WTC11 (cell line): ENCODE data around the gene HS3ST3A1.

ENCODE experiments used
- CREB1 ChIP-seq: sonication (generic); formaldehyde crosslinking; IDR thresholded peaks from 2 replicates; pipeline ENCODE4 v1.8.0; 2023; ENCODE audit warnings: mild to moderate bottlenecking, missing genetic modification reagents
- EMX1 ChIP-seq: fragments of 250-450 bp; sonication (Bioruptor Pico); IDR thresholded peaks from 2 replicates; pipeline ENCODE4 v1.8.0; 2021; ENCODE audit warnings: mild to moderate bottlenecking
- ESRRA ChIP-seq: sonication (generic); formaldehyde crosslinking; IDR thresholded peaks from 2 replicates; pipeline ENCODE4 v1.8.1; 2022; ENCODE audit warnings: mild to moderate bottlenecking, missing genetic modification reagents, borderline replicate concordance
- JUN ChIP-seq: sonication (generic); formaldehyde crosslinking; IDR thresholded peaks from 2 replicates; pipeline ENCODE4 v1.8.0; 2023; ENCODE audit warnings: mild to moderate bottlenecking, missing genetic modification reagents
- NFATC4 ChIP-seq: fragments of 250-450 bp; sonication (Bioruptor Pico); IDR thresholded peaks from 2 replicates; pipeline ENCODE4 v1.9.0; 2021; ENCODE audit warnings: mild to moderate bottlenecking
- NR1H2 ChIP-seq: sonication (generic); formaldehyde crosslinking; IDR thresholded peaks from 2 replicates; pipeline ENCODE4 v1.9.0; 2021; ENCODE audit warnings: mild to moderate bottlenecking, moderate library complexity, missing genetic modification reagents
- NR2C2 ChIP-seq: sonication (generic); formaldehyde crosslinking; IDR thresholded peaks from 2 replicates; pipeline ENCODE4 v1.8.0; 2022; ENCODE audit warnings: mild to moderate bottlenecking, missing genetic modification reagents
- TP53 ChIP-seq: sonication (generic); formaldehyde crosslinking; IDR thresholded peaks from 2 replicates; pipeline ENCODE4 v1.8.1; 2023; ENCODE audit warnings: mild to moderate bottlenecking, missing genetic modification reagents
- ZNF232 ChIP-seq: sonication (generic); formaldehyde crosslinking; IDR thresholded peaks from 2 replicates; pipeline ENCODE4 v1.8.0; 2022; ENCODE audit warnings: mild to moderate bottlenecking, missing genetic modification reagents
- TF ChIP-seq, protein P1 (sequence below): sonication (generic); formaldehyde crosslinking; IDR thresholded peaks from 2 replicates; pipeline ENCODE4 v1.8.1; 2023; ENCODE audit warnings: mild to moderate bottlenecking, missing genetic modification reagents
- TF ChIP-seq, protein P2 (sequence below): fragments of 200-600 bp; IDR thresholded peaks from 2 replicates; pipeline ENCODE4 v1.8.0; 2022; ENCODE audit warnings: antibody characterized with exemption
- TF ChIP-seq, protein P3 (sequence below): sonication (generic); formaldehyde crosslinking; IDR thresholded peaks from 2 replicates; pipeline ENCODE4 v1.8.0; 2023; ENCODE audit warnings: missing genetic modification reagents
- TF ChIP-seq, protein P4 (sequence below): sonication (generic); formaldehyde crosslinking; IDR thresholded peaks from 2 replicates; pipeline ENCODE4 v1.8.1; 2023; ENCODE audit warnings: mild to moderate bottlenecking, moderate library complexity, missing genetic modification reagents

DNA sequence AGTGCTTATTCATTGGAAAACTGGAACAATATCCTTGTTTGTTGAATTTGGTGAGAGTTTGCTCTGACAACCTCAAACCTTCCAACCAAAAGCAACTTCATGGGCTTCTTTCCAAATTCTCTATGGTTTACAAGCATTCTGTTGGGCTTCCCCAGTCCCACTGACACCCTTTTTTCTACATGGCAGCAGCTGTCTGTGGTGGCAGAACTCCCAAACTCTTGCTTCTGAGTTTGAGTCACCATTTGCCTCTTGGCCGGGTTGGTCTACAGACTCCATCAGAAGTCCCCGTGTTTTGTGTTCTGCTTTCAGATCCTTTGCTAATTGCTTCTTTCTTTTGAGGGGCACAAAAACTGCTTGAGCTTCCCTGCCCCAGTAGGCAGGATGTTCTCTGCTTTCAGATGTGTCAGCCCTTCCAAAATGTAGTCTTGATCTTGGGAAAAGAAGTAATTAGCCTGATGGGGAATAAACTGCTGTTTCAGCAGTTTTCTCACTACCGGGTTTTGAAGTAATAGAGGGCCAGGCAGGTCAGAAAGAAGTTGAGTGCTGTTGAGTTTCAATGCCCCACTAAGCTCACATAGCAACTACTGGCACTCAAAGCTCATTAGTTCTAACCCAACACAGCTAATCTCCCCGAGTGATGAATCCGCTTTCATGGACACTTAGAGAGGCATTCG, 80.7 kb downstream of the HS3ST3A1 start:
- TF ChIP-seq, protein P1, sequence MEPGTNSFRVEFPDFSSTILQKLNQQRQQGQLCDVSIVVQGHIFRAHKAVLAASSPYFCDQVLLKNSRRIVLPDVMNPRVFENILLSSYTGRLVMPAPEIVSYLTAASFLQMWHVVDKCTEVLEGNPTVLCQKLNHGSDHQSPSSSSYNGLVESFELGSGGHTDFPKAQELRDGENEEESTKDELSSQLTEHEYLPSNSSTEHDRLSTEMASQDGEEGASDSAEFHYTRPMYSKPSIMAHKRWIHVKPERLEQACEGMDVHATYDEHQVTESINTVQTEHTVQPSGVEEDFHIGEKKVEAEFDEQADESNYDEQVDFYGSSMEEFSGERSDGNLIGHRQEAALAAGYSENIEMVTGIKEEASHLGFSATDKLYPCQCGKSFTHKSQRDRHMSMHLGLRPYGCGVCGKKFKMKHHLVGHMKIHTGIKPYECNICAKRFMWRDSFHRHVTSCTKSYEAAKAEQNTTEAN (CRISPR knock-in tag) = no peak
- TF ChIP-seq, protein P2, sequence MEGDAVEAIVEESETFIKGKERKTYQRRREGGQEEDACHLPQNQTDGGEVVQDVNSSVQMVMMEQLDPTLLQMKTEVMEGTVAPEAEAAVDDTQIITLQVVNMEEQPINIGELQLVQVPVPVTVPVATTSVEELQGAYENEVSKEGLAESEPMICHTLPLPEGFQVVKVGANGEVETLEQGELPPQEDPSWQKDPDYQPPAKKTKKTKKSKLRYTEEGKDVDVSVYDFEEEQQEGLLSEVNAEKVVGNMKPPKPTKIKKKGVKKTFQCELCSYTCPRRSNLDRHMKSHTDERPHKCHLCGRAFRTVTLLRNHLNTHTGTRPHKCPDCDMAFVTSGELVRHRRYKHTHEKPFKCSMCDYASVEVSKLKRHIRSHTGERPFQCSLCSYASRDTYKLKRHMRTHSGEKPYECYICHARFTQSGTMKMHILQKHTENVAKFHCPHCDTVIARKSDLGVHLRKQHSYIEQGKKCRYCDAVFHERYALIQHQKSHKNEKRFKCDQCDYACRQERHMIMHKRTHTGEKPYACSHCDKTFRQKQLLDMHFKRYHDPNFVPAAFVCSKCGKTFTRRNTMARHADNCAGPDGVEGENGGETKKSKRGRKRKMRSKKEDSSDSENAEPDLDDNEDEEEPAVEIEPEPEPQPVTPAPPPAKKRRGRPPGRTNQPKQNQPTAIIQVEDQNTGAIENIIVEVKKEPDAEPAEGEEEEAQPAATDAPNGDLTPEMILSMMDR = no peak
- TF ChIP-seq, protein P3, sequence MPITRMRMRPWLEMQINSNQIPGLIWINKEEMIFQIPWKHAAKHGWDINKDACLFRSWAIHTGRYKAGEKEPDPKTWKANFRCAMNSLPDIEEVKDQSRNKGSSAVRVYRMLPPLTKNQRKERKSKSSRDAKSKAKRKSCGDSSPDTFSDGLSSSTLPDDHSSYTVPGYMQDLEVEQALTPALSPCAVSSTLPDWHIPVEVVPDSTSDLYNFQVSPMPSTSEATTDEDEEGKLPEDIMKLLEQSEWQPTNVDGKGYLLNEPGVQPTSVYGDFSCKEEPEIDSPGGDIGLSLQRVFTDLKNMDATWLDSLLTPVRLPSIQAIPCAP (CRISPR knock-in tag) = no peak
- TF ChIP-seq ZNF232 (CRISPR knock-in tag) = no peak
- TF ChIP-seq, protein P4, sequence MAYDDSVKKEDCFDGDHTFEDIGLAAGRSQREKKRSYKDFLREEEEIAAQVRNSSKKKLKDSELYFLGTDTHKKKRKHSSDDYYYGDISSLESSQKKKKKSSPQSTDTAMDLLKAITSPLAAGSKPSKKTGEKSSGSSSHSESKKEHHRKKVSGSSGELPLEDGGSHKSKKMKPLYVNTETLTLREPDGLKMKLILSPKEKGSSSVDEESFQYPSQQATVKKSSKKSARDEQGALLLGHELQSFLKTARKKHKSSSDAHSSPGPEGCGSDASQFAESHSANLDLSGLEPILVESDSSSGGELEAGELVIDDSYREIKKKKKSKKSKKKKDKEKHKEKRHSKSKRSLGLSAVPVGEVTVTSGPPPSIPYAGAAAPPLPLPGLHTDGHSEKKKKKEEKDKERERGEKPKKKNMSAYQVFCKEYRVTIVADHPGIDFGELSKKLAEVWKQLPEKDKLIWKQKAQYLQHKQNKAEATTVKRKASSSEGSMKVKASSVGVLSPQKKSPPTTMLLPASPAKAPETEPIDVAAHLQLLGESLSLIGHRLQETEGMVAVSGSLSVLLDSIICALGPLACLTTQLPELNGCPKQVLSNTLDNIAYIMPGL (CRISPR knock-in tag) = no peak
- TF ChIP-seq TP53 = no peak
- no peak for TF ChIP-seq NR2C2 (CRISPR knock-in tag)
- TF ChIP-seq NFATC4 (CRISPR knock-in tag) = no peak
- TF ChIP-seq JUN (CRISPR knock-in tag) = no peak
- no peak for TF ChIP-seq ESRRA (CRISPR knock-in tag)
- no peak for TF ChIP-seq EMX1 (CRISPR knock-in tag)
- no peak for TF ChIP-seq NR1H2 (CRISPR knock-in tag)
- TF ChIP-seq CREB1 (CRISPR knock-in tag) = no peak
